BE2C (cell line): ENCODE data around the gene PDGFRB.

Experiments used
- DNase-seq: peaks from one replicate; pipeline ENCODE4 v3.0.0-alpha.2; 2020
- H3K27me3 ChIP-seq: fragments of 250-450 bp; sonication (Bioruptor Pico); 2 replicates; pipeline ENCODE4 v1.5.1; 2020; ENCODE audit warnings: mild to moderate bottlenecking
- H3K36me3 ChIP-seq: fragments of 250-450 bp; sonication (Bioruptor Pico); 2 replicates; pipeline ENCODE4 v1.5.1; 2020; ENCODE audit warnings: mild to moderate bottlenecking
- H3K4me1 ChIP-seq: fragments of 250-450 bp; sonication (Bioruptor Pico); 2 replicates; pipeline ENCODE4 v1.5.1; 2020
- H3K4me3 ChIP-seq: 2 replicates; pipeline ENCODE4 v1.5.1; 2011; ENCODE audit warnings: low read depth, low read length
- H3K9me3 ChIP-seq: fragments of 250-450 bp; sonication (Bioruptor Pico); 2 replicates; pipeline ENCODE4 v1.5.1; 2020
- TF ChIP-seq, protein P1 (sequence below): IDR thresholded peaks from 2 replicates; pipeline ENCODE4 v1.5.1; 2012; ENCODE audit warnings: mild to moderate bottlenecking, low read depth, low read length

Gene PDGFRB

GRCh38 chr5:150070821-150071220, 84.8 kb downstream of the PDGFRB start:
- Histone ChIP-seq H3K4me1 (no peaks in the 10 kb centered on the region), H3K36me3 (no peaks in the 10 kb centered on the region)

GRCh38 chr5:150069672-150070627, 85.7 kb downstream of the PDGFRB start:
- no peak overlapping the region for H3K4me3 ChIP-seq
- no peaks in the 10 kb centered on the region for H3K4me1 ChIP-seq
- TF ChIP-seq, protein P1, sequence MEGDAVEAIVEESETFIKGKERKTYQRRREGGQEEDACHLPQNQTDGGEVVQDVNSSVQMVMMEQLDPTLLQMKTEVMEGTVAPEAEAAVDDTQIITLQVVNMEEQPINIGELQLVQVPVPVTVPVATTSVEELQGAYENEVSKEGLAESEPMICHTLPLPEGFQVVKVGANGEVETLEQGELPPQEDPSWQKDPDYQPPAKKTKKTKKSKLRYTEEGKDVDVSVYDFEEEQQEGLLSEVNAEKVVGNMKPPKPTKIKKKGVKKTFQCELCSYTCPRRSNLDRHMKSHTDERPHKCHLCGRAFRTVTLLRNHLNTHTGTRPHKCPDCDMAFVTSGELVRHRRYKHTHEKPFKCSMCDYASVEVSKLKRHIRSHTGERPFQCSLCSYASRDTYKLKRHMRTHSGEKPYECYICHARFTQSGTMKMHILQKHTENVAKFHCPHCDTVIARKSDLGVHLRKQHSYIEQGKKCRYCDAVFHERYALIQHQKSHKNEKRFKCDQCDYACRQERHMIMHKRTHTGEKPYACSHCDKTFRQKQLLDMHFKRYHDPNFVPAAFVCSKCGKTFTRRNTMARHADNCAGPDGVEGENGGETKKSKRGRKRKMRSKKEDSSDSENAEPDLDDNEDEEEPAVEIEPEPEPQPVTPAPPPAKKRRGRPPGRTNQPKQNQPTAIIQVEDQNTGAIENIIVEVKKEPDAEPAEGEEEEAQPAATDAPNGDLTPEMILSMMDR, result no peak
- no peak for DNase-seq
- no peaks in the 10 kb centered on the region for H3K36me3 ChIP-seq
- no peaks in the 10 kb centered on the region for H3K27me3 ChIP-seq
- H3K9me3 ChIP-seq, result no peaks in the 10 kb centered on the region

More at GRCh38 chr5:150070821-150071220, 84.8 kb downstream of the PDGFRB start:
- Histone ChIP-seq H3K27me3 (no peaks in the 10 kb centered on the region), H3K4me3 (no peak overlapping the region), H3K9me3 (no peaks in the 10 kb centered on the region)
- no peak for DNase-seq
- TF ChIP-seq, protein P1, result no peak

- H3K9me3 ChIP-seq, result no peaks in the 10 kb centered on the region
- no peaks in the 10 kb centered on the region for H3K36me3 ChIP-seq
- H3K4me1 ChIP-seq, result no peaks in the 10 kb centered on the region
- DNase-seq, result no peak
- H3K27me3 ChIP-seq, result no peaks in the 10 kb centered on the region
- TF ChIP-seq, protein P1, result no peak
- no peak overlapping the region for H3K4me3 ChIP-seq
Measured at GRCh38 chr5:150068961-150069645, 86.5 kb downstream of the PDGFRB start.

- no peaks in the 10 kb centered on the region for H3K36me3 ChIP-seq
- TF ChIP-seq, protein P1, result no peak
- no peak for DNase-seq
- no peaks in the 10 kb centered on the region for H3K27me3 ChIP-seq
- no peaks in the 10 kb centered on the region for H3K9me3 ChIP-seq
- H3K4me3 ChIP-seq, result no peak overlapping the region
- no peaks in the 10 kb centered on the region for H3K4me1 ChIP-seq
Measured at GRCh38 chr5:150068472-150068871, 87.2 kb downstream of the PDGFRB start.

GRCh38 chr5:150068071-150068470, 87.6 kb downstream of the PDGFRB start:
- Histone ChIP-seq H3K4me3 (no peak overlapping the region), H3K27me3 (no peaks in the 10 kb centered on the region), H3K36me3 (no peaks in the 10 kb centered on the region), H3K4me1 (no peaks in the 10 kb centered on the region), H3K9me3 (no peaks in the 10 kb centered on the region)
- TF ChIP-seq, protein P1, result no peak
- DNase-seq, result no peak
